WI38 (cell line): ENCODE results near the gene LCAT.

Experiments
- H3K4me3 ChIP-seq: 2 replicates; pipeline ENCODE4 v1.5.1; 2011; ENCODE audit warnings: low read depth, mild to moderate bottlenecking, control low read depth, low read length
- CTCF ChIP-seq: IDR thresholded peaks from 2 replicates; pipeline ENCODE4 v1.5.1; 2012; ENCODE audit warnings: low read depth, mild to moderate bottlenecking, control low read depth, low read length

Gene LCAT

GRCh38 chr16:67914758-67915495 is 29.0 kb downstream of the LCAT start:
- H3K4me3 ChIP-seq, result no peak overlapping the region

GRCh38 chr16:67910158-67910557 is 33.8 kb downstream of the LCAT start:
- no peak overlapping the region for H3K4me3 ChIP-seq
- TF ChIP-seq CTCF, result no peak

More at GRCh38 chr16:67914758-67915495, 29.0 kb downstream of the LCAT start:
- TF ChIP-seq CTCF, result no peak

- no peak for TF ChIP-seq CTCF
- no peak overlapping the region for H3K4me3 ChIP-seq
These were observed 34.7 kb downstream of the LCAT start for GRCh38 chr16:67909056-67909742.

GRCh38 chr16:67907397-67908180 is 36.3 kb downstream of the LCAT start:
- TF ChIP-seq CTCF, result no peak
- no peak overlapping the region for H3K4me3 ChIP-seq

- TF ChIP-seq CTCF, result no peak
- no peak overlapping the region for H3K4me3 ChIP-seq
These were observed 41.1 kb downstream of the LCAT start for GRCh38 chr16:67902831-67903230.

- no peak for TF ChIP-seq CTCF
- H3K4me3 ChIP-seq, result no peak overlapping the region
These were observed 42.2 kb downstream of the LCAT start for GRCh38 chr16:67901734-67902133.
